ENCODE results near the gene NAT8.
"Not testable (repeated sequence)": the region's sequence is repeated elsewhere in the genome, so short reads cannot be mapped to it uniquely, and the experiment has no call there.

Gene NAT8

GRCh38 chr2:73636977-73637376, 5.2 kb downstream of the NAT8 start:
- DNase-seq (ENCODE audit: low read depth) = not testable (repeated sequence)

DNA sequence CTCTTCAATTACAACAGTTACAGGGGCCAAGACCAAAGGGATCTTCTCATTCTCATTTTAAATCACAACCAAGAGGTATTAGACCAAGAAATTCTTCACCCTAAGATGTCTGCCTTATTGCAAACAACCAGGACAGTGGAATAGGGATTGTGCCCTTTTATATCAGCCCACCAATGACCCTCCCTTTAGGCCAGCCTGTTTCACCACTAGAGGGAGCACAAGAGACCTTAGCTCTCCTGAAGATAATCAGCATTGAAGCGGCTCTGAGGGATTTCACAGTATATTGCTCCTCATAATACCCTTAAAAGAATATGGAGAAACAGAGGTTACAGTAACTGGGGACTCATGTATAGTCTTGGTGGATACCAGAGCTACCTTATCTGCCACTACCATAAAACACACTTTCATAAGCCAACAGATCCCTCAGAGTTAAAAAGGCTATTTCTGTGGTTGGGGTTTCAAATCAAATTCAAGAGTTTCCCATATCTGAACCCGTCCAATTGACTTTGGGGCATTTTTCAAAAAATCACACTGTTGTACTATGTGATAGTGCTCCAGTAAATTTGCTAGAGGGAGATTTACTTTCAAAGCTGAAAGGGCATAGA, 11.5 kb downstream of the NAT8 start:
- not testable (repeated sequence) for DNase-seq (ENCODE audit: low read depth)

DNA sequence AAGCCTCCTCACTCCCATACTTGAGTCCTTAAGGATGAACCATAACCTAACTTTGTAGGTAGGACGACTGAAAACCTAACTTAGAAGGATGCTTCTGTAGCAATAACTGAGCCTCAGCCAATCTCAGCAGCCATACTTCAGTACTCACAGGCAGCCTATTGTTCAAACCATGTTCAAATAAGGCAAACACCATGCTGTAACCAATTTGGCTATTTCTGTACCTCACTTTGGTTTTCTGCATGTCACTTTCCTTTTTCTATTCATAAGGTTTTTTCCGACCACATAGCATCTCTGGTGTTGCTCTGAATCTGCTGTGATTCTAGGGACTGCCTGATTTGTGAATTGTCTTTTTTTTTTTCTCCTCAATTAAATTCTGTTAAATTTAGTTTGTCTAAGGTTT, 13.7 kb downstream of the NAT8 start:
- DNase-seq (ENCODE audit: low read depth) = not testable (repeated sequence)

DNA sequence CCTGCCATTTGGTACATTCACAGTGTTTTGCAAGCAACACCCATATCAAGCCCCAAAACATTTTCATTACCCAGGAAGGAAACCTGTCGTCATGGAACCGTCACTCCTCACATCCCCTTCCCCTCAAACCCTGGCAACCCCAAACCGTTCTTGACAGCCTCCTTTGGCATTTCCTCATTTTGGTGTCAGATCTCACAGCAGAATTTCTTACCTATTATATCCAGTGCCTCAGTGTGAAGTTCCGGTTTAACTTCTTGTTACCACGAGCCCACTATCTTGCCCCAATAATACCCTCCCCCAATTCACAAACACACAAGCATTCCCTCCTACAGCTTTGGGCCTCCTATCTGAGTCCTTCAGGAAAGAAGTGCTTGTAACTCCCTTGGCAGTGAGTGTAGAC, 16.0 kb downstream of the NAT8 start:
- not testable (repeated sequence) for DNase-seq (ENCODE audit: low read depth)

- DNase-seq (ENCODE audit: low read depth) = not testable (repeated sequence)
These were observed 17.6 kb downstream of the NAT8 start for GRCh38 chr2:73624625-73625024.

GRCh38 chr2:73624036-73624435, 18.2 kb downstream of the NAT8 start:
- DNase-seq (ENCODE audit: low read depth) = not testable (repeated sequence)

GRCh38 chr2:73619925-73620324, 22.3 kb downstream of the NAT8 start:
- not testable (repeated sequence) for DNase-seq (ENCODE audit: low read depth)

GRCh38 chr2:73614997-73615396, 27.2 kb downstream of the NAT8 start:
- no peak for DNase-seq (ENCODE audit: low read depth)

GRCh38 chr2:73614105-73614504, 28.1 kb downstream of the NAT8 start:
- no peak for DNase-seq (ENCODE audit: low read depth)

DNA sequence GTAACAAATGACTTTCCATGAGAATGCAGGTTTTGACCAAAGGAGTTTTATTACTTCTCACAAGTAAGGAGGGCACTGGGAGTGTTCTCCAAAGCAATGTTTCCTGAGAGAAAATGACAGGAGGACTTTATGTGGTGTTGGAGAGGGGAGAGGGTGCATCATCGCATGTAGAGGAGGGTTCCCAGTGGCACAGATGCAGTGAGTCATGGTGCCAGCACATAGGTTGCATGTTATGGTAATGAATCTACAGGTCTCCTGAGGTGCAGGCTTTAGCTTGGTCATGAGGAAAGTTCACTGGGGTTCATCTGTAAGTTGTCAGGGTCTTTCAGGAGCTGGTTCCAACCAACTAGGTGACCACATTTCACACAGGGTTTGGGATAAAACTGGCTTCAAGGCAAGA, 30.4 kb downstream of the NAT8 start:
- no peak for DNase-seq (ENCODE audit: low read depth)

GRCh38 chr2:73611193-73611592, 31.0 kb downstream of the NAT8 start:
- no peak for DNase-seq (ENCODE audit: low read depth)

- no peak for DNase-seq (ENCODE audit: low read depth)
These were observed 32.1 kb downstream of the NAT8 start for GRCh38 chr2:73610111-73610510.

DNA sequence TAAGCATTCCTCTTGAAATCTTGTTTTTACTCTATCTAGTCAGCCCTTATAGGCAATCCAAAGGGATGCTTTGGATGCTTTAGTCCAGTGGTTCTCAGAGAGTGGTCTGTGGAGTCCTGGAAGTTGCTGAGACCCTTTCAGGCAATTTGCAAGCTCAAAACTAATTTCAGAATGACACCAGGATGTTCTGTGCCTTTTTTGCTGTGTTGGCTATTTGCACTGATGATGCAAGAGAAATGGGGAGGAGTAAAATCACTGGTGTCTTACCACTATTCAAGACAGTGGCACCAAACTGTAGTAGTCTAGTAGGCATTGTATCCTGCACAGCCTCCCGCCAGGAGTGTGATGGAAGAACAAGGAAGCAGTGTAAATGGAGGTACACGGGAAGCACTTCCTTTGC, 37.6 kb downstream of the NAT8 start:
- not testable (repeated sequence) for DNase-seq (ENCODE audit: low read depth)

- DNase-seq (ENCODE audit: low read depth) = not testable (repeated sequence)
These were observed 39.1 kb downstream of the NAT8 start for GRCh38 chr2:73603099-73603588.

DNA sequence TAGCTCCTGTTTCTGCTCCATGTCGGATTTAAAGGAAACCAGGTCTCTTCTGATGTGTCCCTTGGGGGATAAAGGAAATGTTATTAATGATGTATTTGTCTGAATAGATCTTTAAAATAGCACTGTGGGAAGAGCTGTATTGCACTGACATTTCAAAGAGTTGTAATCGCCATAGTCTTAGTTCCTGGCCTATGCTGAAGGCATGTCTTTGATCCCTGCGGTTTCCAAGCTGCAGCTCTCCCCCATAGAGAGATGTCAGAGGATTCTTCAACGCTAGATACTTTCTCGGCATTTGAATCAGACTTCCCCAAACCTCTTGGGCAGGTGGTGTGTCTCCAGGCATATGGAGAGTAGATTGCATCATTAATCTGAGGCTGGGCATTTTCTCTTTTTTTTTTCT, 40.4 kb downstream of the NAT8 start:
- no peak for DNase-seq (ENCODE audit: low read depth)

DNA sequence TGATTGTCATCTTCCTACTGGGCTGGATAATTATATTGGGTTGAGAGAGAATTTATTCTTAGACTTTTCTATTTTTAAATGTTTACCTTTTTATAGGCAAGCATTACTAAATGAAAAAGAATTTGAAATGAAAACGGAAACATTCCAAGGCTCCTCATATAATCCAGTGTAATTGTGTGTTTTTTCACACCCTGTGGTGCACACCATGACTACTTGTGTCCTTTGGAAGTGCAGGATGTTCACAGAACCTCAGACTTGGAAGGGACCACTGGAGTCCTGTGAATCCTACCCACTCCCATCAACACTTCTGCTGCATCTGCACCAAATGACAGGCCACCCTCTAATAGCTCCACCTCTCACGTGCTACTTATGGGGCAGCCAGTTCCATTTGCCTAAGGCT, 48.0 kb downstream of the NAT8 start:
- no peak for DNase-seq (ENCODE audit: low read depth)

DNA sequence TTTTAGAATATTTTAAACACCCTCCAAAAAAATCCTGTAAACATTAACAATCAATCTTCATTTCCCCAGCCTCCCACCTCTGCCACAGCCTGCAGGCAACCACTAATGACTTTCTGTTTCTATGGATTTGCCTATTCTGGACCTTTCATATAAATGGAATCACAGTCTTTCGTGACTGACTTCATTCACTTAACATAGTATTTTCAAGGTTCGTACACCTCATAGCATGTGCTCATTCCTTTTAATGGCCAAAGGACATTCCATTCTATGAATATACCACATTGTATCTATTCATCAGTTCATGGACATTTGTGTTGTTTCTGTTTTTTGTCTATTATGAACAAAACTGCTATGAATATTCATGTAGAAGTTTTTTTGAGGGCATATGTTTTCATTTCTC, 48.5 kb downstream of the NAT8 start:
- DNase-seq (ENCODE audit: low read depth) = no peak

Measured in activated gamma-delta T cell treated with anti-CD3 and anti-CD28 coated beads, Interleukin-2, amount 50 U/mL, for 16 hours (primary cell).